ENCODE results near the gene GAGE12G.
"Not testable (repeated sequence)": the region's sequence is repeated elsewhere in the genome, so short reads cannot be mapped to it uniquely, and the experiment has no call there.

GRCh38 chrX:49590488-49590887 lies 20.3 kb downstream of the GAGE12G start:
- TF ChIP-seq CTCF (IDR thresholded peaks at IDR 0.05); ZFX (IDR thresholded peaks at IDR 0.05; ENCODE audit: borderline replicate concordance): not testable (repeated sequence)

All from 22Rv1 (cell line).